Activated T-cell treated with anti-CD3 and anti-CD28 coated beads for 48 hours (primary cell): ENCODE data around the gene UBN1.
"Not testable (repeated sequence)": the region's sequence is repeated elsewhere in the genome, so short reads cannot be mapped to it uniquely, and the experiment has no call there.

ENCODE experiments used
- DNase-seq: peaks from one replicate; pipeline ENCODE4 v3.0.0-alpha.2; 2020; ENCODE audit warnings: low read depth

Gene UBN1

GRCh38 chr16:4909825-4910224 is 62.5 kb downstream of the UBN1 start:
- DNase-seq = no peak

- DNase-seq = no peak
These were observed 63.5 kb downstream of the UBN1 start for GRCh38 chr16:4910828-4911227.

GRCh38 chr16:4911970-4912386 is 64.7 kb downstream of the UBN1 start:
- DNase-seq = no peak

GRCh38 chr16:4913130-4913773 is 66.0 kb downstream of the UBN1 start:
- no peak for DNase-seq

GRCh38 chr16:4913774-4914525 is 66.7 kb downstream of the UBN1 start:
- no peak for DNase-seq

- no peak for DNase-seq
These were observed 67.4 kb downstream of the UBN1 start for GRCh38 chr16:4914528-4915225.

- no peak for DNase-seq
These were observed 68.0 kb downstream of the UBN1 start for GRCh38 chr16:4915226-4915761.

- no peak for DNase-seq
These were observed 69.8 kb downstream of the UBN1 start for GRCh38 chr16:4917117-4917516.

GRCh38 chr16:4918781-4919251 is 71.5 kb downstream of the UBN1 start:
- DNase-seq = no peak

- no peak for DNase-seq
These were observed 73.5 kb downstream of the UBN1 start for GRCh38 chr16:4920826-4921225.

GRCh38 chr16:4922721-4923342 is 75.6 kb downstream of the UBN1 start:
- no peak for DNase-seq

- no peak for DNase-seq
These were observed 76.6 kb downstream of the UBN1 start for GRCh38 chr16:4923853-4924252.

GRCh38 chr16:4924593-4925292 is 77.5 kb downstream of the UBN1 start:
- no peak for DNase-seq

GRCh38 chr16:4925293-4925607 is 78.0 kb downstream of the UBN1 start:
- DNase-seq = no peak

- DNase-seq = no peak
These were observed 78.5 kb downstream of the UBN1 start for GRCh38 chr16:4925791-4926190.

- no peak for DNase-seq
These were observed 79.6 kb downstream of the UBN1 start for GRCh38 chr16:4926928-4927327.

GRCh38 chr16:4927661-4928060 is 80.4 kb downstream of the UBN1 start:
- DNase-seq = no peak

- DNase-seq = no peak
These were observed 80.9 kb downstream of the UBN1 start for GRCh38 chr16:4928227-4928626.

GRCh38 chr16:4929619-4930018 is 82.3 kb downstream of the UBN1 start:
- DNase-seq = not testable (repeated sequence)

- no peak for DNase-seq
These were observed 84.1 kb downstream of the UBN1 start for GRCh38 chr16:4931381-4931780.
